GM12892 (cell line): ENCODE data around the gene TLE3.

Experiments used
- POLR2A ChIP-seq: IDR thresholded peaks from 2 replicates; pipeline ENCODE4 v1.6.1; 2011; ENCODE audit warnings: low read depth, low read length, control low read depth
- TAF1 ChIP-seq: IDR thresholded peaks from 2 replicates; pipeline ENCODE4 v1.6.1; 2011; ENCODE audit warnings: low read depth, mild to moderate bottlenecking, control low read depth, low read length, borderline replicate concordance

DNA sequence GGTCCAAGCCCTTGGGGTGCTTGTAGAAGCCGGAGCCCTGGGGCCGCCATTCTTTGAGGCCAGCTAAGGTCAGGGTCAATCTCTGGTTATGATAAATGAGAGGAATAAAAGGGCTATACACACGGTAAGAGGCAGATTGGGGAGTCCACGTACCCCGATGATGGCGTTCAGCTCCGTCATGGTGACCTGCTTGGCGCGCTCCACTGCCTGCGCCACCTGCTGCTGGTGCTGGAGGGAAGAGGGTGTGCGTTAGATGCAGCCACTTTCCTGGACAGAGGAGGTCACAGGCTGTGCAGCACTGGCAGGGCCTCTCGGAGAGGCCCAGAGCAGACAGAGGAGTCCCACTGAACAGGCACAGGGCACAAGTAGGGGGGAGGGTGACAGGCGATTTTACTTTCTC is 23.3 kb downstream of the TLE3 start:
- no peak for TF ChIP-seq POLR2A
- TF ChIP-seq TAF1 = no peak
